ENCODE results near the gene GRIFIN.

Gene GRIFIN

GRCh38 chr7:2440608-2441245, 35.5 kb downstream of the GRIFIN start:
- DNase-seq (ENCODE audit: extremely low spot score, insufficient read length, low read depth) (no peak), FAIRE-seq (no peak)

GRCh38 chr7:2438775-2439174, 37.4 kb downstream of the GRIFIN start:
- FAIRE-seq (no peak), DNase-seq (ENCODE audit: extremely low spot score, insufficient read length, low read depth) (no peak)

GRCh38 chr7:2438186-2438585, 38.0 kb downstream of the GRIFIN start:
- FAIRE-seq (no peak), DNase-seq (ENCODE audit: extremely low spot score, insufficient read length, low read depth) (no peak)

GRCh38 chr7:2437537-2438148, 38.6 kb downstream of the GRIFIN start:
- no peak for FAIRE-seq
- no peak for DNase-seq (ENCODE audit: extremely low spot score, insufficient read length, low read depth)

- FAIRE-seq (no peak), DNase-seq (ENCODE audit: extremely low spot score, insufficient read length, low read depth) (no peak)
Measured at GRCh38 chr7:2437136-2437535, 39.1 kb downstream of the GRIFIN start.

- FAIRE-seq, result no peak
- no peak for DNase-seq (ENCODE audit: extremely low spot score, insufficient read length, low read depth)
Measured at GRCh38 chr7:2436341-2437104, 39.7 kb downstream of the GRIFIN start.

GRCh38 chr7:2435146-2435545, 41.1 kb downstream of the GRIFIN start:
- no peak for DNase-seq (ENCODE audit: extremely low spot score, insufficient read length, low read depth)
- no peak for FAIRE-seq

GRCh38 chr7:2433713-2434550, 42.3 kb downstream of the GRIFIN start:
- DNase-seq (ENCODE audit: extremely low spot score, insufficient read length, low read depth), result no peak
- no peak for FAIRE-seq

- FAIRE-seq, result no peak
Measured at GRCh38 chr7:2432910-2433712, 43.1 kb downstream of the GRIFIN start.

GRCh38 chr7:2431260-2431867, 44.8 kb downstream of the GRIFIN start:
- no peak for DNase-seq (ENCODE audit: extremely low spot score, insufficient read length, low read depth)

More at GRCh38 chr7:2432910-2433712, 43.1 kb downstream of the GRIFIN start:
- no peak for DNase-seq (ENCODE audit: extremely low spot score, insufficient read length, low read depth)

GRCh38 chr7:2425749-2426148, 50.4 kb downstream of the GRIFIN start:
- DNase-seq (ENCODE audit: extremely low spot score, insufficient read length, low read depth) (no peak), FAIRE-seq (no peak)

More at GRCh38 chr7:2431260-2431867, 44.8 kb downstream of the GRIFIN start:
- FAIRE-seq, result peak; percentile 64
